ENCODE results near the gene SLC2A4RG. TPM values are rescaled to one million over a fixed set of nuclear protein-coding genes. Genes with fewer than 3 reads are reported as not detected.

Gene SLC2A4RG
- total RNA-seq, 2 experiments from 2014 or later: 38.5 to 39.8 TPM

- ATAC-seq (no peak), DNase-seq (no peak)
- POLR2A ChIA-PET: interaction anchor here (0.9 kb wide), 1 partner anchor 30 kb away, joined by 3 read pairs; no protein-coding TSS in a partner anchor
- intact Hi-C loops (cut with micrococcal nuclease): no loop called here
- no peaks in the 10 kb centered on the region for H3K27me3 Mint-ChIP-seq
- peaks cover 2% of the 10 kb centered on the region for H3K4me1 Mint-ChIP-seq (ENCODE audit: low read depth)
- CTCF ChIA-PET: interaction anchor here (2.0 kb wide), 1 partner anchor 16 kb away, joined by 7 read pairs; no protein-coding TSS in a partner anchor
- no peak for TF ChIP-seq CTCF (IDR thresholded peaks at IDR 0.05)
- H3K27ac Mint-ChIP-seq: no peak overlapping the region
- no peaks in the 10 kb centered on the region for H3K9me3 Mint-ChIP-seq
- H3K4me3 Mint-ChIP-seq: no peak overlapping the region
- no peaks in the 10 kb centered on the region for H3K36me3 Mint-ChIP-seq (ENCODE audit: low read depth)
These were observed 30.4 kb downstream of the SLC2A4RG start for GRCh38 chr20:63769891-63770474.

GRCh38 chr20:63771046-63771707, 31.6 kb downstream of the SLC2A4RG start:
- ATAC-seq (no peak), DNase-seq (no peak)
- intact Hi-C loops (cut with micrococcal nuclease): no loop called here
- Mint-ChIP-seq H3K4me3 (no peak overlapping the region), H3K27ac (no peak overlapping the region), H3K9me3 (no peaks in the 10 kb centered on the region), H3K4me1 (ENCODE audit: low read depth) (peaks cover 2% of the 10 kb centered on the region), H3K36me3 (ENCODE audit: low read depth) (no peaks in the 10 kb centered on the region), H3K27me3 (no peaks in the 10 kb centered on the region)
- TF ChIP-seq CTCF (IDR thresholded peaks at IDR 0.05): no peak
- POLR2A ChIA-PET: no interaction called here
- CTCF ChIA-PET: interaction anchor here (1.2 kb wide), 1 partner anchor 14 kb away, joined by 3 read pairs; no protein-coding TSS in a partner anchor

- Mint-ChIP-seq H3K4me1 (ENCODE audit: low read depth) (peaks cover 2% of the 10 kb centered on the region), H3K27me3 (no peaks in the 10 kb centered on the region), H3K9me3 (no peaks in the 10 kb centered on the region), H3K4me3 (no peak overlapping the region), H3K36me3 (ENCODE audit: low read depth) (no peaks in the 10 kb centered on the region), H3K27ac (no peak overlapping the region)
- DNase-seq (no peak), ATAC-seq (no peak)
- intact Hi-C loops (cut with micrococcal nuclease): no loop called here
- no peak for TF ChIP-seq CTCF (IDR thresholded peaks at IDR 0.05)
- ChIA-PET CTCF (interaction anchor here (4.3 kb wide), 1 partner anchor 12 kb away, joined by 37 read pairs; no protein-coding TSS in a partner anchor), POLR2A (no interaction called here)
These were observed 33.4 kb downstream of the SLC2A4RG start for GRCh38 chr20:63772781-63773518.

GRCh38 chr20:63773571-63774241, 34.1 kb downstream of the SLC2A4RG start:
- intact Hi-C loops (cut with micrococcal nuclease): no loop called here
- H3K4me3 Mint-ChIP-seq: no peak overlapping the region
- CTCF ChIA-PET: interaction anchor here (4.3 kb wide), 1 partner anchor 12 kb away, joined by 37 read pairs; no protein-coding TSS in a partner anchor

More at GRCh38 chr20:63773571-63774241, 34.1 kb downstream of the SLC2A4RG start:
- DNase-seq: no peak
- Mint-ChIP-seq H3K4me1 (ENCODE audit: low read depth) (peaks cover 2% of the 10 kb centered on the region), H3K27me3 (no peaks in the 10 kb centered on the region), H3K9me3 (no peaks in the 10 kb centered on the region), H3K36me3 (ENCODE audit: low read depth) (no peaks in the 10 kb centered on the region), H3K27ac (no peak overlapping the region)
- POLR2A ChIA-PET: no interaction called here
- no peak for ATAC-seq
- no peak for TF ChIP-seq CTCF (IDR thresholded peaks at IDR 0.05)

Data from activated CD8-positive, alpha-beta T cell treated with anti-CD3 and anti-CD28 coated beads for 36 hours (primary cell).